Upper lobe of right lung (tissue), 1 donor: ENCODE results near the gene TTLL11. TPM values are rescaled to one million over a fixed set of nuclear protein-coding genes. Genes with fewer than 3 reads are reported as not detected.
"Not testable (repeated sequence)": the region's sequence is repeated elsewhere in the genome, so short reads cannot be mapped to it uniquely, and the experiment has no call there.

Experiments
- ATAC-seq: fragments of 200-7000 bp; cut with Tn5 transposase; one replicate; pipeline ENCODE4 v1.9.1; 2020; ENCODE audit warnings: mild to moderate bottlenecking, moderate library complexity
- DNase-seq: peaks from one replicate; pipeline ENCODE4 v3.0.0-alpha.2; 2020
- H3K27ac ChIP-seq: fragments of 200-600 bp; one replicate; pipeline ENCODE4 v1.8.0; 2022
- H3K27me3 ChIP-seq: fragments of 200-600 bp; one replicate; pipeline ENCODE4 v1.8.0; 2022; ENCODE audit warnings: mild to moderate bottlenecking
- H3K36me3 ChIP-seq: fragments of 200-600 bp; one replicate; pipeline ENCODE4 v1.8.0; 2022
- H3K4me1 ChIP-seq: fragments of 200-600 bp; one replicate; pipeline ENCODE4 v1.8.0; 2022
- H3K4me3 ChIP-seq: fragments of 200-600 bp; one replicate; pipeline ENCODE4 v1.8.0; 2022; ENCODE audit warnings: mild to moderate bottlenecking
- H3K9me3 ChIP-seq: fragments of 200-600 bp; one replicate; pipeline ENCODE4 v1.8.0; 2022
- intact Hi-C: fragments of 100-400 bp; cut with DNase I; formaldehyde crosslinking; loops from one replicate; pipeline ENCODE4 v1.11.0; 2022
- total RNA-seq: library from RNA; stranded (reverse); fragmentation: NEBNext Ultra II Directional; extraction: Animal tissue kit (Norgen Biotek cat#: 25700); gene quantifications from one replicate; pipeline ENCODE4 v1.2.1, GENCODE V29; 2021
- TF ChIP-seq, protein P1 (sequence below): fragments of 200-600 bp; IDR thresholded peaks from one replicate; pipeline ENCODE4 v1.8.0; 2022; ENCODE audit warnings: antibody characterized with exemption
- donor health status: DM: no; HTN: yes; CAD: no; lungs with severe emphysema.

Gene TTLL11
- total RNA-seq, 1 donor from 2014 or later = 10.7 TPM

GRCh38 chr9:121898856-121899255, 194.3 kb downstream of the TTLL11 start:
- no peaks in the 10 kb centered on the region for H3K27me3 ChIP-seq
- H3K9me3 ChIP-seq = no peaks in the 10 kb centered on the region
- DNase-seq (no peak), ATAC-seq (no peak)
- no peak overlapping the region for H3K4me3 ChIP-seq
- intact Hi-C loops = no loop called here
- TF ChIP-seq, protein P1, sequence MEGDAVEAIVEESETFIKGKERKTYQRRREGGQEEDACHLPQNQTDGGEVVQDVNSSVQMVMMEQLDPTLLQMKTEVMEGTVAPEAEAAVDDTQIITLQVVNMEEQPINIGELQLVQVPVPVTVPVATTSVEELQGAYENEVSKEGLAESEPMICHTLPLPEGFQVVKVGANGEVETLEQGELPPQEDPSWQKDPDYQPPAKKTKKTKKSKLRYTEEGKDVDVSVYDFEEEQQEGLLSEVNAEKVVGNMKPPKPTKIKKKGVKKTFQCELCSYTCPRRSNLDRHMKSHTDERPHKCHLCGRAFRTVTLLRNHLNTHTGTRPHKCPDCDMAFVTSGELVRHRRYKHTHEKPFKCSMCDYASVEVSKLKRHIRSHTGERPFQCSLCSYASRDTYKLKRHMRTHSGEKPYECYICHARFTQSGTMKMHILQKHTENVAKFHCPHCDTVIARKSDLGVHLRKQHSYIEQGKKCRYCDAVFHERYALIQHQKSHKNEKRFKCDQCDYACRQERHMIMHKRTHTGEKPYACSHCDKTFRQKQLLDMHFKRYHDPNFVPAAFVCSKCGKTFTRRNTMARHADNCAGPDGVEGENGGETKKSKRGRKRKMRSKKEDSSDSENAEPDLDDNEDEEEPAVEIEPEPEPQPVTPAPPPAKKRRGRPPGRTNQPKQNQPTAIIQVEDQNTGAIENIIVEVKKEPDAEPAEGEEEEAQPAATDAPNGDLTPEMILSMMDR = no peak
- H3K36me3 ChIP-seq = no peaks in the 10 kb centered on the region
- no peaks in the 10 kb centered on the region for H3K4me1 ChIP-seq
- no peak overlapping the region for H3K27ac ChIP-seq

GRCh38 chr9:121897140-121897539, 196.0 kb downstream of the TTLL11 start:
- DNase-seq (no peak), ATAC-seq (no peak)

GRCh38 chr9:121896545-121896943, 196.6 kb downstream of the TTLL11 start:
- TF ChIP-seq, protein P1 = no peak
- intact Hi-C loops = no loop called here
- ATAC-seq = no peak
- Histone ChIP-seq H3K36me3 (no peaks in the 10 kb centered on the region), H3K27ac (no peak overlapping the region), H3K9me3 (no peaks in the 10 kb centered on the region), H3K4me3 (no peak overlapping the region), H3K27me3 (no peaks in the 10 kb centered on the region), H3K4me1 (no peaks in the 10 kb centered on the region)
- no peak for DNase-seq

More at GRCh38 chr9:121897140-121897539, 196.0 kb downstream of the TTLL11 start:
- TF ChIP-seq, protein P1 = no peak
- no peak overlapping the region for H3K27ac ChIP-seq
- intact Hi-C loops = no loop called here
- H3K27me3 ChIP-seq = no peaks in the 10 kb centered on the region
- no peak overlapping the region for H3K4me3 ChIP-seq
- H3K4me1 ChIP-seq = no peaks in the 10 kb centered on the region
- H3K36me3 ChIP-seq = no peaks in the 10 kb centered on the region
- no peaks in the 10 kb centered on the region for H3K9me3 ChIP-seq

- Histone ChIP-seq H3K4me1 (no peaks in the 10 kb centered on the region), H3K9me3 (no peaks in the 10 kb centered on the region), H3K36me3 (no peaks in the 10 kb centered on the region), H3K4me3 (no peak overlapping the region), H3K27ac (no peak overlapping the region), H3K27me3 (no peaks in the 10 kb centered on the region)
- ATAC-seq (peak; percentile 47), DNase-seq (no peak)
- TF ChIP-seq, protein P1 = no peak
- intact Hi-C loops = no loop called here
Observed at GRCh38 chr9:121895818-121896544, 197.1 kb downstream of the TTLL11 start.

DNA sequence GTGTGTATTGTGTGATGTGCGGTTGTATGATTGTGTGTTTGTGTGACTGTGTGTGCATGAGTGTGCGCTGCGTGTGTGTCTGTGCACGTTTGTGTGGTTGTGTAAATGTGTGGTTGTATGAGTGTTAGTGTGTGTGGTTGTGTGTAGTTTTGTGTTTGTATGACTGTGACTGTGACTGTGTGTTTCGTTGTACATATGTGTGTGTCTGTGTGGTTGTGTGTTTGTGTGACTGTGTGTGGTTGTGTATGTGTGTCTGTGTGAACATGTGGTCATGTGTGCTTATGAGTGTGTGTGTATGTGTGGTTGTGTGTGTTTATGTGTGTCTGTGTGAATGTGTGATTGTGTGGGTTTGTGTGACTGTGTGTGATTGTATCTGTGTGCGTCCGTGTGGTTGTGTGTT, 197.8 kb downstream of the TTLL11 start:
- H3K27ac ChIP-seq = no peak overlapping the region
- H3K9me3 ChIP-seq = no peaks in the 10 kb centered on the region
- no peak overlapping the region for H3K4me3 ChIP-seq
- no peak for DNase-seq
- intact Hi-C loops = no loop called here
- H3K36me3 ChIP-seq = no peaks in the 10 kb centered on the region
- H3K27me3 ChIP-seq = no peaks in the 10 kb centered on the region
- TF ChIP-seq, protein P1 = no peak
- no peak for ATAC-seq
- no peaks in the 10 kb centered on the region for H3K4me1 ChIP-seq

DNA sequence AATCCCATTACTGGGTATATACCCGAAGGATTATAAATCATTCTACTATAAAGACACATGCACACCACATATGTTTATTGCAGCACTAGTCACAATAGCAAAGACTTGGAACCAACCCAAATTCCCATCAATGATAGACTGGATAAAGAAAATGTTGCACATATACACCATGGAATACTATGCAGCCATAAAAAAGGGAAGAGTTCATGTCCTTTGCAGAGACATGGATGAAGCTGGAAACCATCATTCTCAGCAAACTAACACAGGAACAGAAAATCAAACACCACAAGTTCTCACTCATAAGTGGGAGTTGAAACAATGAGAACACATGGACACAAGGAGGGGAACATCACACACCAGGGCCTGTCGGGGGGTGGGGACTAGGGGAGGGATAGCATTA, 198.7 kb downstream of the TTLL11 start:
- ATAC-seq, H3K36me3 ChIP-seq, H3K9me3 ChIP-seq, DNase-seq, H3K27ac ChIP-seq, H3K4me1 ChIP-seq, H3K27me3 ChIP-seq, H3K4me3 ChIP-seq, intact Hi-C loops: not testable (repeated sequence)
